ENCODE data around the gene CDC42BPB. TPM values are rescaled to one million over a fixed set of nuclear protein-coding genes. Genes with fewer than 3 reads are reported as not detected.

CDC42BPB gene
- total and polyA plus RNA-seq, 2 of the 13 experiments (the other 11 are each of a cell fraction or from before 2014, with no cell fraction given) = 19.7 to 32.3 TPM

DNA sequence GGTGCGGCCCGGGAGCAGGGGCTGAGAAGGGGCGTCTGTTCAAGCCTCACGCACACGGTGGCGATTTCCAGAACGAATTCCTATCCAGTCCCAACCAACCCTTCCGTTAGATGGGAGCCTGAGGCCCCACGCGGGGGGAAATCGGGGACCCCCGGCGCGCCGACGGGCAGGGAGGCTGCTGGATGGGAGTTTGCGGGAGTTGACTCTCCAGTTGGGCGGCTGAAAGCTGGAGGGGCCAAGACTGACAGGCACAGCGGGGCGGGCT, 47.0 kb upstream of the CDC42BPB start (continued):
- TF ChIP-seq, protein P1, sequence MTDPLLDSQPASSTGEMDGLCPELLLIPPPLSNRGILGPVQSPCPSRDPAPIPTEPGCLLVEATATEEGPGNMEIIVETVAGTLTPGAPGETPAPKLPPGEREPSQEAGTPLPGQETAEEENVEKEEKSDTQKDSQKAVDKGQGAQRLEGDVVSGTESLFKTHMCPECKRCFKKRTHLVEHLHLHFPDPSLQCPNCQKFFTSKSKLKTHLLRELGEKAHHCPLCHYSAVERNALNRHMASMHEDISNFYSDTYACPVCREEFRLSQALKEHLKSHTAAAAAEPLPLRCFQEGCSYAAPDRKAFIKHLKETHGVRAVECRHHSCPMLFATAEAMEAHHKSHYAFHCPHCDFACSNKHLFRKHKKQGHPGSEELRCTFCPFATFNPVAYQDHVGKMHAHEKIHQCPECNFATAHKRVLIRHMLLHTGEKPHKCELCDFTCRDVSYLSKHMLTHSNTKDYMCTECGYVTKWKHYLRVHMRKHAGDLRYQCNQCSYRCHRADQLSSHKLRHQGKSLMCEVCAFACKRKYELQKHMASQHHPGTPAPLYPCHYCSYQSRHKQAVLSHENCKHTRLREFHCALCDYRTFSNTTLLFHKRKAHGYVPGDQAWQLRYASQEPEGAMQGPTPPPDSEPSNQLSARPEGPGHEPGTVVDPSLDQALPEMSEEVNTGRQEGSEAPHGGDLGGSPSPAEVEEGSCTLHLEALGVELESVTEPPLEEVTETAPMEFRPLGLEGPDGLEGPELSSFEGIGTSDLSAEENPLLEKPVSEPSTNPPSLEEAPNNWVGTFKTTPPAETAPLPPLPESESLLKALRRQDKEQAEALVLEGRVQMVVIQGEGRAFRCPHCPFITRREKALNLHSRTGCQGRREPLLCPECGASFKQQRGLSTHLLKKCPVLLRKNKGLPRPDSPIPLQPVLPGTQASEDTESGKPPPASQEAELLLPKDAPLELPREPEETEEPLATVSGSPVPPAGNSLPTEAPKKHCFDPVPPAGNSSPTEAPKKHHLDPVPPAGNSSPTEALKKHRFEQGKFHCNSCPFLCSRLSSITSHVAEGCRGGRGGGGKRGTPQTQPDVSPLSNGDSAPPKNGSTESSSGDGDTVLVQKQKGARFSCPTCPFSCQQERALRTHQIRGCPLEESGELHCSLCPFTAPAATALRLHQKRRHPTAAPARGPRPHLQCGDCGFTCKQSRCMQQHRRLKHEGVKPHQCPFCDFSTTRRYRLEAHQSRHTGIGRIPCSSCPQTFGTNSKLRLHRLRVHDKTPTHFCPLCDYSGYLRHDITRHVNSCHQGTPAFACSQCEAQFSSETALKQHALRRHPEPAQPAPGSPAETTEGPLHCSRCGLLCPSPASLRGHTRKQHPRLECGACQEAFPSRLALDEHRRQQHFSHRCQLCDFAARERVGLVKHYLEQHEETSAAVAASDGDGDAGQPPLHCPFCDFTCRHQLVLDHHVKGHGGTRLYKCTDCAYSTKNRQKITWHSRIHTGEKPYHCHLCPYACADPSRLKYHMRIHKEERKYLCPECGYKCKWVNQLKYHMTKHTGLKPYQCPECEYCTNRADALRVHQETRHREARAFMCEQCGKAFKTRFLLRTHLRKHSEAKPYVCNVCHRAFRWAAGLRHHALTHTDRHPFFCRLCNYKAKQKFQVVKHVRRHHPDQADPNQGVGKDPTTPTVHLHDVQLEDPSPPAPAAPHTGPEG (CRISPR knock-in tag; IDR thresholded peaks at IDR 0.05) = 0 out of 2 replicates have a peak, but pooled peaks have one; percentile 8
- TF ChIP-seq ETV5 (CRISPR knock-in tag; IDR thresholded peaks at IDR 0.05; ENCODE audit: borderline replicate concordance) (no peak), ZNF589 (CRISPR knock-in tag; conservative IDR thresholded peaks at IDR 0.05) (no peak), DMAP1 (CRISPR knock-in tag; IDR thresholded peaks at IDR 0.05) (peak; percentile 49; the same call in 1 of the 2 replicates), FIP1L1 (IDR thresholded peaks at IDR 0.05; ENCODE audit: borderline replicate concordance, insufficient read depth, low read depth, low read length) (no peak)
- TF ChIP-seq, protein P2, sequence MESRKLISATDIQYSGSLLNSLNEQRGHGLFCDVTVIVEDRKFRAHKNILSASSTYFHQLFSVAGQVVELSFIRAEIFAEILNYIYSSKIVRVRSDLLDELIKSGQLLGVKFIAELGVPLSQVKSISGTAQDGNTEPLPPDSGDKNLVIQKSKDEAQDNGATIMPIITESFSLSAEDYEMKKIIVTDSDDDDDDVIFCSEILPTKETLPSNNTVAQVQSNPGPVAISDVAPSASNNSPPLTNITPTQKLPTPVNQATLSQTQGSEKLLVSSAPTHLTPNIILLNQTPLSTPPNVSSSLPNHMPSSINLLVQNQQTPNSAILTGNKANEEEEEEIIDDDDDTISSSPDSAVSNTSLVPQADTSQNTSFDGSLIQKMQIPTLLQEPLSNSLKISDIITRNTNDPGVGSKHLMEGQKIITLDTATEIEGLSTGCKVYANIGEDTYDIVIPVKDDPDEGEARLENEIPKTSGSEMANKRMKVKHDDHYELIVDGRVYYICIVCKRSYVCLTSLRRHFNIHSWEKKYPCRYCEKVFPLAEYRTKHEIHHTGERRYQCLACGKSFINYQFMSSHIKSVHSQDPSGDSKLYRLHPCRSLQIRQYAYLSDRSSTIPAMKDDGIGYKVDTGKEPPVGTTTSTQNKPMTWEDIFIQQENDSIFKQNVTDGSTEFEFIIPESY (CRISPR knock-in tag; IDR thresholded peaks at IDR 0.05) = no peak
- TF ChIP-seq, protein P3, sequence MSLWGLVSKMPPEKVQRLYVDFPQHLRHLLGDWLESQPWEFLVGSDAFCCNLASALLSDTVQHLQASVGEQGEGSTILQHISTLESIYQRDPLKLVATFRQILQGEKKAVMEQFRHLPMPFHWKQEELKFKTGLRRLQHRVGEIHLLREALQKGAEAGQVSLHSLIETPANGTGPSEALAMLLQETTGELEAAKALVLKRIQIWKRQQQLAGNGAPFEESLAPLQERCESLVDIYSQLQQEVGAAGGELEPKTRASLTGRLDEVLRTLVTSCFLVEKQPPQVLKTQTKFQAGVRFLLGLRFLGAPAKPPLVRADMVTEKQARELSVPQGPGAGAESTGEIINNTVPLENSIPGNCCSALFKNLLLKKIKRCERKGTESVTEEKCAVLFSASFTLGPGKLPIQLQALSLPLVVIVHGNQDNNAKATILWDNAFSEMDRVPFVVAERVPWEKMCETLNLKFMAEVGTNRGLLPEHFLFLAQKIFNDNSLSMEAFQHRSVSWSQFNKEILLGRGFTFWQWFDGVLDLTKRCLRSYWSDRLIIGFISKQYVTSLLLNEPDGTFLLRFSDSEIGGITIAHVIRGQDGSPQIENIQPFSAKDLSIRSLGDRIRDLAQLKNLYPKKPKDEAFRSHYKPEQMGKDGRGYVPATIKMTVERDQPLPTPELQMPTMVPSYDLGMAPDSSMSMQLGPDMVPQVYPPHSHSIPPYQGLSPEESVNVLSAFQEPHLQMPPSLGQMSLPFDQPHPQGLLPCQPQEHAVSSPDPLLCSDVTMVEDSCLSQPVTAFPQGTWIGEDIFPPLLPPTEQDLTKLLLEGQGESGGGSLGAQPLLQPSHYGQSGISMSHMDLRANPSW (CRISPR knock-in tag; IDR thresholded peaks at IDR 0.05; ENCODE audit: borderline replicate concordance) = no peak; the same call in 1 of the 2 replicates
- TF ChIP-seq, protein P4, sequence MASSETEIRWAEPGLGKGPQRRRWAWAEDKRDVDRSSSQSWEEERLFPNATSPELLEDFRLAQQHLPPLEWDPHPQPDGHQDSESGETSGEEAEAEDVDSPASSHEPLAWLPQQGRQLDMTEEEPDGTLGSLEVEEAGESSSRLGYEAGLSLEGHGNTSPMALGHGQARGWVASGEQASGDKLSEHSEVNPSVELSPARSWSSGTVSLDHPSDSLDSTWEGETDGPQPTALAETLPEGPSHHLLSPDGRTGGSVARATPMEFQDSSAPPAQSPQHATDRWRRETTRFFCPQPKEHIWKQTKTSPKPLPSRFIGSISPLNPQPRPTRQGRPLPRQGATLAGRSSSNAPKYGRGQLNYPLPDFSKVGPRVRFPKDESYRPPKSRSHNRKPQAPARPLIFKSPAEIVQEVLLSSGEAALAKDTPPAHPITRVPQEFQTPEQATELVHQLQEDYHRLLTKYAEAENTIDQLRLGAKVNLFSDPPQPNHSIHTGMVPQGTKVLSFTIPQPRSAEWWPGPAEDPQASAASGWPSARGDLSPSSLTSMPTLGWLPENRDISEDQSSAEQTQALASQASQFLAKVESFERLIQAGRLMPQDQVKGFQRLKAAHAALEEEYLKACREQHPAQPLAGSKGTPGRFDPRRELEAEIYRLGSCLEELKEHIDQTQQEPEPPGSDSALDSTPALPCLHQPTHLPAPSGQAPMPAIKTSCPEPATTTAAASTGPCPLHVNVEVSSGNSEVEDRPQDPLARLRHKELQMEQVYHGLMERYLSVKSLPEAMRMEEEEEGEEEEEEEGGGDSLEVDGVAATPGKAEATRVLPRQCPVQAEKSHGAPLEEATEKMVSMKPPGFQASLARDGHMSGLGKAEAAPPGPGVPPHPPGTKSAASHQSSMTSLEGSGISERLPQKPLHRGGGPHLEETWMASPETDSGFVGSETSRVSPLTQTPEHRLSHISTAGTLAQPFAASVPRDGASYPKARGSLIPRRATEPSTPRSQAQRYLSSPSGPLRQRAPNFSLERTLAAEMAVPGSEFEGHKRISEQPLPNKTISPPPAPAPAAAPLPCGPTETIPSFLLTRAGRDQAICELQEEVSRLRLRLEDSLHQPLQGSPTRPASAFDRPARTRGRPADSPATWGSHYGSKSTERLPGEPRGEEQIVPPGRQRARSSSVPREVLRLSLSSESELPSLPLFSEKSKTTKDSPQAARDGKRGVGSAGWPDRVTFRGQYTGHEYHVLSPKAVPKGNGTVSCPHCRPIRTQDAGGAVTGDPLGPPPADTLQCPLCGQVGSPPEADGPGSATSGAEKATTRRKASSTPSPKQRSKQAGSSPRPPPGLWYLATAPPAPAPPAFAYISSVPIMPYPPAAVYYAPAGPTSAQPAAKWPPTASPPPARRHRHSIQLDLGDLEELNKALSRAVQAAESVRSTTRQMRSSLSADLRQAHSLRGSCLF (CRISPR knock-in tag; IDR thresholded peaks at IDR 0.05; ENCODE audit: borderline replicate concordance) = no peak
- TF ChIP-seq, protein P5, sequence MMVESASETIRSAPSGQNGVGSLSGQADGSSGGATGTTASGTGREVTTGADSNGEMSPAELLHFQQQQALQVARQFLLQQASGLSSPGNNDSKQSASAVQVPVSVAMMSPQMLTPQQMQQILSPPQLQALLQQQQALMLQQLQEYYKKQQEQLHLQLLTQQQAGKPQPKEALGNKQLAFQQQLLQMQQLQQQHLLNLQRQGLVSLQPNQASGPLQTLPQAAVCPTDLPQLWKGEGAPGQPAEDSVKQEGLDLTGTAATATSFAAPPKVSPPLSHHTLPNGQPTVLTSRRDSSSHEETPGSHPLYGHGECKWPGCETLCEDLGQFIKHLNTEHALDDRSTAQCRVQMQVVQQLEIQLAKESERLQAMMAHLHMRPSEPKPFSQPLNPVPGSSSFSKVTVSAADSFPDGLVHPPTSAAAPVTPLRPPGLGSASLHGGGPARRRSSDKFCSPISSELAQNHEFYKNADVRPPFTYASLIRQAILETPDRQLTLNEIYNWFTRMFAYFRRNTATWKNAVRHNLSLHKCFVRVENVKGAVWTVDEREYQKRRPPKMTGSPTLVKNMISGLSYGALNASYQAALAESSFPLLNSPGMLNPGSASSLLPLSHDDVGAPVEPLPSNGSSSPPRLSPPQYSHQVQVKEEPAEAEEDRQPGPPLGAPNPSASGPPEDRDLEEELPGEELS (CRISPR knock-in tag; IDR thresholded peaks at IDR 0.05) = peak; percentile 0; the same call in 1 of the 2 replicates
- TF ChIP-seq, protein P6, sequence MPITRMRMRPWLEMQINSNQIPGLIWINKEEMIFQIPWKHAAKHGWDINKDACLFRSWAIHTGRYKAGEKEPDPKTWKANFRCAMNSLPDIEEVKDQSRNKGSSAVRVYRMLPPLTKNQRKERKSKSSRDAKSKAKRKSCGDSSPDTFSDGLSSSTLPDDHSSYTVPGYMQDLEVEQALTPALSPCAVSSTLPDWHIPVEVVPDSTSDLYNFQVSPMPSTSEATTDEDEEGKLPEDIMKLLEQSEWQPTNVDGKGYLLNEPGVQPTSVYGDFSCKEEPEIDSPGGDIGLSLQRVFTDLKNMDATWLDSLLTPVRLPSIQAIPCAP (CRISPR knock-in tag; IDR thresholded peaks at IDR 0.05; ENCODE audit: low read depth) = no peak
